Measurements from ENCODE around the gene PCSK6. TPM values are rescaled to one million over a fixed set of nuclear protein-coding genes. Genes with fewer than 3 reads are reported as not detected.
"Not testable (repeated sequence)": the region's sequence is repeated elsewhere in the genome, so short reads cannot be mapped to it uniquely, and the experiment has no call there.

Gene PCSK6
- total RNA-seq, 1 donor from 2014 or later = 16.9 TPM

DNA sequence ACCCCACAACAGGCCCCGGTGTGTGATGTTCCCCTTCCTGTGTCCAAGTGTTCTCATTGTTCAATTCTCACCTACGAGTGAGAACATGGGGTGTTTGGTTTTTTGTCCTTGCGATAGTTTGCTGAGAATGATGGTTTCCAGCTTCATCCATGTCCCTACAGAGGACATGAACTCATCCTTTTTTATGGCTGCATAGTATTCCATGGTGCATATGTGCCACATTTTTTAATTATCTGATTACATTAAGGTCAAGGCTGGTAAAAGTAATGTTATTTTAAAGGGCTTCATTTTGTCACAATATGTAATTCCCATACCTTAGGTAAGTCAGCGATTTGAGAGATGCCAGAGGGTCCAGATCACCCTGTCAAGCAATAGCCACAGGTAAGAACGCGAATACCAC is 202.2 kb downstream of the PCSK6 start:
- not testable (repeated sequence) for DNase-seq (ENCODE audit: low spot score)

- DNase-seq (ENCODE audit: low spot score) = no peak
Measured at GRCh38 chr15:101286471-101287114, 202.9 kb downstream of the PCSK6 start.

DNA sequence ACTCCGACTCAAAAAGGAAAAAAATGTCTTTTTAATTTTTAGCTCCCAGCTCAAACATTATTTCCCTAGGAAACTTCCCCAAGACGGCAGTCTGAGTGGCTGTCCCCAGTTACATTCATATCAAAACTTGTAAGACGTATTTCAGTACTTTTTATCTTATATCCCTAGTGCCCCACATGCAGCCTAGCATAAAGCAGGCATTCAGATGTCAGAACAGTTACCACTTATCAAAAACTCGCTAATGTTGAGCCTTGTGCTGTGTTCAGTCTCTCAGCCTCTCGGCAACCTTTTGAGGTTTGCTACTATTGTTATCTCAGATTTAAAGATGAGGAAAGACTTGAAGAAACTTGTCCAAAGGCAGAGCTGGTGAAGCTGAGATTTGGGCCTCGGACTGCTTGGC is 205.6 kb downstream of the PCSK6 start:
- DNase-seq (ENCODE audit: low spot score) = no peak

DNA sequence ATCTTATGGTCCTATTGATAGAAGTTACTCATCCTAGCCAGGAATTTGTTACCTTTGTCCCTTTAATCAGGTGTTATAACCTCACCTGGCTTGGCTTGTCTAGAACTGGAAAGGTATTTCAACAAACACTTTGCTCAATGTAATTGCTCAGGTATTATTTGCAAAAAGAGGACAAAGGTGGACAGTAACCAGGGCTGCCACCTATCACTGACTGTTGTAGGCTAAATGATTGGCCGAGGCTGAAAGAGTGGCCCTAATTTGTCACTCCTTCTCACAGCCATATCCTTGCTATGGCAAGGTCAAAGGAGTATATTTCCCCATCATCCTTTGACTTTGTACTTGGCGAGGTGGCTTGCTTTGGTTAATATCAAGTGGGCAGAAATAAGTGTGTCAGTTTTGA is 209.5 kb downstream of the PCSK6 start:
- DNase-seq (ENCODE audit: low spot score) = no peak

DNA sequence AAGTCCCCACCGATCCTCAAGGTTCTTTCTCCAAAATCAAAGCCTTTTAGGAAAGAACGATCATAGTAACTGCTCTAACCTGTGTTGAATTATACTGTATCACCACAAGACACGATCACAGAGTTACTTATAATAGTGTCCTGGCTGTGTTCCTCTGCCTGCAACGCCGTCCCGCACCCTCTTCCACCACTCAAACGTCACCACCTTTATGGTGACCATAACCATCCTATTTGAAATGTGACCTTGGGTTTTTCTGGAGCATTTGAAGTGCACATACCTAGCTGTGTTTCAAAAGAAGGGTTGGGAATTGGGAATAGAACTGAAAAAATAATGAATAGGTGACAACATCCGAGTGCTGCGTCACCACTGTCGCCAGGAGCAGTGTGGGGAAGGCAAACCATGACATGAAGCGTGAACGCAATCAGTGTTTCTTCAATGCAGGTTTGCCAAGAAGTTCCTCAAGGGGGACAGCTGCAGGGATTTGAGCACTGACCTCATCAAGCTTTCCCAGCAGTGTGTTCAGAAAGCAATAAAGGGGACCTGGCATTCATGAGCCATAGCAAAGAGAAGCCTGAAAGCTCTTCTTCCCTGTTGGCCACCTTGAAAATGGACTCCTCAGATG is 211.5 kb downstream of the PCSK6 start:
- no peak for DNase-seq (ENCODE audit: low spot score)

GRCh38 chr15:101277038-101277822 is 212.3 kb downstream of the PCSK6 start, which contains the start of gene SELENOS:
Gene SELENOS, minus strand, starts transcription at chr15:101277485. Its CDS starts 68 bp downstream, at chr15:101277417.
- DNase-seq (ENCODE audit: low spot score) = peak; percentile 98

- no peak for DNase-seq (ENCODE audit: low spot score)
Measured at GRCh38 chr15:101276501-101277037, 212.9 kb downstream of the PCSK6 start.

DNA sequence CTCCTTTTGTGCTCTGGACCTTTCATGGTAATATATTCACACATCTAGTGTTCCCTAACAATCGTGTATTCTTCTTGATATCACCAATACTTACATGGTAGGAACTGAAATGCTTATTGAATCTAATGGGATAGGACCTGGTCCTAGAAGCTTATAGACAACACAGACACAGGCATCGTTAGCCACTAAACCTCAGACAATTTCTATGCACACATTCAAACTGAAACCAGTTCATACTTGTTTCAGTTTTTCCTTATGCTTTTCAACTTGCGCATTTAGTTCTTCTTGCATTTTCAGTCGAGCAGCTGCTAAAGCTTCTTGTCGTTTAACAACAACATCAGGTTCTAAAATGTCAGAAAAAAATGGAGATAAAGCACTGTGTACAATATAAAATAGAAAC is 214.5 kb downstream of the PCSK6 start:
- DNase-seq (ENCODE audit: low spot score) = no peak

GRCh38 chr15:101273534-101273933 is 216.0 kb downstream of the PCSK6 start:
- no peak for DNase-seq (ENCODE audit: low spot score)

- no peak for DNase-seq (ENCODE audit: low spot score)
Measured at GRCh38 chr15:101272584-101272983, 216.9 kb downstream of the PCSK6 start.

DNA sequence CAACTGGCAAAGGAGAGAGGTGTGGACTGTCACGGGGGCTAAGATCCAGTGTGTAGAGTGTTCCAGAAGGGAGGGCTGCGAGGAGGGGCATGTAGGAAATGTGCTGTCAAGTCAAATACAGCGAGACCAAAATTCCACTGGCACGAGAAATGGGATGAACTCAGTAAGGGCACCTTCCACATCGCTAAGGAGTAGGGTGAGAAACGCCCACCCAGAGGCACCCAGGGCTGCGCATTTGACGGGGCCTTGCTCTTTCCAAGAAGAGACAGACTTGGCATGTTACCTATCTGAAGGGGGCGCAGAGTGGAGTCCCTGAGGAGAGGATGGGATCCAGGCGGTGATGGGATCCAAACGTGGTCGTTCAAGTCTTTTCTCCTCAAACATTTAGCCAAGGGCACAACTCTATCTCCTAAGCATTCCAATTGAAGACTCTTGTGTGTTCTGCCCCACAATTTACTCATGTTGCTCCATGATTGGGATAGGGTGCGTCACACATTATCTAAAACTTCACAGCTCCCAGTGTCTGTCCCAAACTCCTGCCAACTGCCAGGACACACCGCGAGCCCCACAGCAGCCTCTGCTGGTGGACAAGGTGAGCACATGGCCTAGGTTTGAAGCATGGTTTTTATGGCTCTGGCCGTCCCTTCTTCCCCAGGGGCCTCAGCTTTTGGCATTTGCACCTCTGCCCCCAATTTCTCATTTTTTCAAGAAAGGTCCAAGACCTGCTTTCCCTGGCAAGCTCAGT is 219.9 kb downstream of the PCSK6 start:
- no peak for DNase-seq (ENCODE audit: low spot score)

DNA sequence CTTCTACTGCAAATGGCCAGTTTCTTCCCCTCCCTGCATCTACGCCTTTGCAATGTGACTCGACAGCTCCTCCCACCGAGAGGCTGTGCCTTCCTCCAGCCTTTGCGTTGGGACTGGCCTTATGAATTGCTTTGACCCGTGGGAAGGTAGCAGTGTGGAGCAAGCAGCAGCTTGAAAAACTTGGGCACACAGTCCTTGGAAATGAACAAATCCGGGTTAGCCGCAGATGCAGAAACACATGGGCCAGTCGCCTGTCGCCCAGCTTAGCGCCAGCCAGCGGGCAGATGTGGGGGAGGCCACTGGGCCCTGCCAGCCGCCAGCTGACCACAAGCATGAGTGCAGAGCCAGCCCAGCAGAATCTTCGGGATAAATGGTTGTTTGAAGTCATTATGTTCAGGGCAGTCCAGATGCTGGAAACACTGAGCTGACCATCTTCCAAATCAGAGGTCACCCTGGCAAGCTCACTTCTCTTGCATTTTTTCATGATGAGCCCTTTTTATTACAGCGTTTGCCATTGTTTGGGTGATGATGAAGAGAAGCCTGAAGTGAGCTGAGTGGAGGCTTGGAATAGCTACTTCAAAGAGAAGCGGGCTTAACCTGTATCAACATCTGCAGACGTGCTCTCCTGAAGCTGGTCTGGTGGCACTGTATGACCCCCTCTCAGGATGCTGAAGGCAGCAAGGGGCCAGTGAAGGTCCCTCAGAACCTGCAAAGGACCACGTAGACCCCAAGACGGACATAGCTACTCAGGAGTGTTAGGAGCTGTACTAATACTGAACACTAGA is 222.0 kb downstream of the PCSK6 start:
- no peak for DNase-seq (ENCODE audit: low spot score)

DNA sequence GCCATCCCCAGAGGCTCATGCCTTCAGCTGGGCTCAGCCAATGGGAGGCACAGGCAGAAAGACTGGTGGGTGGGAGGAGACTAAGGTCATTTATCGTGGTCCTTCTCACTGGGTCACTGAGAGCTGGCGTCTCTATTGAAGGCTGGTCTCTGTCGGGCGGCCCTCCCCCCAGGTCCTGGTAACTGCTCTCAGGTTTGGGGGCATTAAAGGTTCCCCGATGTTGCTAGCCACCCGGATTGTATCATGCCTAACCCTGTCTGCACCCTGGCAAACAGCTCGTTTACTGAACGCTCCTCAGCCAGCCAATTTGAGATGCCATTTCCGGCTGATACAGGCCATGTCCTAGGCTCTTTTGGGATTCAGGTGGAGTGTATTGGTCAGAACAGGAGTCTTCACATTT is 222.7 kb downstream of the PCSK6 start:
- DNase-seq (ENCODE audit: low spot score) = no peak

GRCh38 chr15:101266034-101266433 is 223.5 kb downstream of the PCSK6 start:
- DNase-seq (ENCODE audit: low spot score) = no peak

DNA sequence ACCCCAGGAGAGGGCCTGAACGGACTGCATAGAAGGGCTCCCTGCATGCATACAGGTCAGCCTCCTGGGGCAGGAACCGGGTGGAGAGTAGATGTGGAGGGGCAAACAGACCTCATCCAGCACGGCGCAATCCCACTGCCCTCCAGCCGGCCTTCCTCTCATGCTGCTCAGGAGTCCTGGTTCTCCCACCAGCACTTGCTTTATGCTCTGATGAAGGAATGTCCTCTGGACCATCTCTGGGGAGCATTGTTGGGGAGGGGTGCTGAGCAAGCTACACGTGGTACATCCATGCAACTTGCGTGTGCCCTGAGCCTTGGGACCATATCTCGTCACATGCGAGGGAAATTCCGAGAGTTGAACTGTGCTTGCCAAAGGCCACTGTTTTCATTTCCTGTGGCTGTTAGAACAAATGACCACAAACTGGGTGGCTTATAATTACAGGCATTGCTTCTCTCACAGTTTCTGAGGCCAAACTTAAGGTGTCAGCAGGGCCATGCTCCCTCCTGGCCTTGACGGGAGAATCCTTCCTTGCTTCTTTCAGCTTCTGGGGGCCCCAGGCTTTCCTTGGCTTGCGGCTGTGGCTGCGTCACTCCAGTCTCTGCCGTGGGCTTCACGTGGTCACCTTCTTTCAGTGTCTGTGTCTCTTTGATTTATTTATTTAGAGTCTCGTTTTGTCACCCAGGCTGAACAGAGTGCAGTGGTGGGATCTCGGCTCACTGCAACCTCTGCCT is 224.4 kb downstream of the PCSK6 start:
- DNase-seq (ENCODE audit: low spot score) = no peak

GRCh38 chr15:101264011-101264410 is 225.5 kb downstream of the PCSK6 start:
- DNase-seq (ENCODE audit: low spot score) = no peak

DNA sequence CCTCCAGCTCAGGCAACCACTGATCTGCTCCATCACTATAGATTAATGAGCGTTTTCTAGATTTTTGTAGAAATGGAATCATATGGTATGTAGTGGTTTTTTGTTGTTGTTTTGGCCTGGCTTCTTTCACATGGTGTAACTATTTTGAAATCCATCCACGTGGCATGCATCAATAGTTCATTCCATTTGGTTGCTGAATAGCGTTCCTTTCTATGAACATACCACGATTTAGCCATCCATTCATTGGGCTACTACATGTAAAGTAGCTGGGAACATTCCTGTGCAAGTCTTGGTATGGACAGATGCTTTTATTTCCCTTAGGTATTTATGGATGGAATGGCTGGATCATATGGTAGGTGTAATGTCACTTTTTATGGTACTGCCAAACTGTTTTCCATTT is 227.0 kb downstream of the PCSK6 start:
- DNase-seq (ENCODE audit: low spot score) = no peak

GRCh38 chr15:101258238-101259144 is 231.0 kb downstream of the PCSK6 start:
- no peak for DNase-seq (ENCODE audit: low spot score)

GRCh38 chr15:101256757-101257156 is 232.8 kb downstream of the PCSK6 start:
- DNase-seq (ENCODE audit: low spot score) = no peak

Data from mesenteric fat pad (tissue), 1 donor.